Hematopoietic multipotent progenitor cell treated with erythropoietin and hydrocortisone succinate and interleukin-3 and kit ligand, for 15 days (in vitro differentiated cells): Measurements from ENCODE around the gene SPX.

Source experiments
- DNase-seq: peaks from one replicate; pipeline ENCODE4 v3.0.0-alpha.2; 2015; ENCODE audit warnings: low spot score

SPX gene

GRCh38 chr12:21577516-21577915, 51.4 kb downstream of the SPX start:
- DNase-seq, result no peak

GRCh38 chr12:21580748-21581516, 54.8 kb downstream of the SPX start:
- DNase-seq, result no peak
